IMR-90 (cell line): ENCODE results near the gene AKAP13. TPM values are rescaled to one million over a fixed set of nuclear protein-coding genes. Genes with fewer than 3 reads are reported as not detected.
"Not testable (repeated sequence)": the region's sequence is repeated elsewhere in the genome, so short reads cannot be mapped to it uniquely, and the experiment has no call there.

Experiments used
- ATAC-seq: fragments of 200-7000 bp; cut with Tn5 transposase; 2 replicates; pipeline ENCODE4 v1.9.1; 2020; ENCODE audit warnings: low read depth, mild to moderate bottlenecking, moderate library complexity
- BruUV-seq: library from RNA; stranded (reverse); fragments of 400-500 nt; replicated peaks from 2 replicates; lab custom pipeline; 2021; lab: Mats Ljungman, UMichigan
- CTCF ChIA-PET: fragments of 300-600 bp; formaldehyde crosslinking; extraction: SDS; loops from one replicate; lab custom pipeline; 2021; ENCODE audit warnings: antibody characterized with exemption; lab: Yijun Ruan, JAX
- POLR2A ChIA-PET: fragments of 300-600 bp; sonication (Branson Sonifier 250); formaldehyde crosslinking; loops from one replicate; lab custom pipeline; 2022; ENCODE audit warnings: antibody characterized with exemption; ENCODE audit not compliant: unreplicated experiment; lab: Charles Lee
- DNase-seq: peaks from one replicate; pipeline ENCODE4 v3.0.0; 2013
- H2AFZ ChIP-seq: replicated peaks from 2 replicates; pipeline ENCODE3; 2013; ENCODE audit warnings: low read length, mild to moderate bottlenecking; ENCODE audit not compliant: poor library complexity
- H2AK5ac ChIP-seq: 2 replicates; pipeline ENCODE4 v1.6.1; 2013; ENCODE audit warnings: low read depth, low read length, inconsistent platforms
- H2AK9ac ChIP-seq: replicated peaks from 2 replicates; pipeline ENCODE3; 2013; ENCODE audit warnings: mild to moderate bottlenecking, low read depth, low read length, moderate library complexity; ENCODE audit not compliant: poor library complexity
- H2BK120ac ChIP-seq: 2 replicates; pipeline ENCODE4 v1.6.1; 2013; ENCODE audit warnings: low read depth, low read length, inconsistent platforms
- H2BK15ac ChIP-seq: 3 replicates; pipeline ENCODE4 v1.6.1; 2013; ENCODE audit warnings: low read depth, low read length, inconsistent platforms
- H2BK20ac ChIP-seq: 2 replicates; pipeline ENCODE4 v1.6.1; 2013; ENCODE audit warnings: low read depth, mild to moderate bottlenecking, inconsistent platforms, low read length, moderate library complexity
- H2BK5ac ChIP-seq: 2 replicates; pipeline ENCODE4 v1.6.1; 2013; ENCODE audit warnings: mild to moderate bottlenecking, low read depth, low read length, inconsistent platforms; ENCODE audit not compliant: poor library complexity, severe bottlenecking
- H3K14ac ChIP-seq: replicated peaks from 2 replicates; pipeline ENCODE4 v1.6.1; 2013; ENCODE audit warnings: low read depth, low read length, inconsistent platforms
- H3K18ac ChIP-seq: 2 replicates; pipeline ENCODE4 v1.6.1; 2013; ENCODE audit warnings: low read depth, low read length, control low read depth
- H3K23ac ChIP-seq: 2 replicates; pipeline ENCODE4 v1.6.1; 2013; ENCODE audit warnings: low read depth, low read length, inconsistent platforms
- H3K27ac ChIP-seq: 2 replicates; pipeline ENCODE4 v1.5.1; 2013; ENCODE audit warnings: mild to moderate bottlenecking, control low read depth, low read length; ENCODE audit not compliant: insufficient read depth
- H3K27me3 ChIP-seq: 2 replicates; pipeline ENCODE4 v1.6.1; 2013; ENCODE audit warnings: low read length; ENCODE audit not compliant: control insufficient read depth, insufficient read depth
- H3K36me3 ChIP-seq: 2 replicates; pipeline ENCODE4 v1.6.1; 2013; ENCODE audit warnings: low read length, mixed read lengths; ENCODE audit not compliant: control insufficient read depth, insufficient read depth
- H3K4ac ChIP-seq: 2 replicates; pipeline ENCODE4 v1.6.1; 2013; ENCODE audit warnings: low read depth, low read length, inconsistent platforms
- H3K4me1 ChIP-seq: 2 replicates; pipeline ENCODE4 v1.6.1; 2013; ENCODE audit warnings: low read length, mixed read lengths; ENCODE audit not compliant: control insufficient read depth, insufficient read depth
- H3K4me2 ChIP-seq: 2 replicates; pipeline ENCODE4 v1.6.1; 2013; ENCODE audit warnings: low read depth, mild to moderate bottlenecking, control low read depth, low read length, moderate library complexity
- H3K4me3 ChIP-seq: 2 replicates; pipeline ENCODE4 v1.5.1; 2013; ENCODE audit warnings: low read depth, mild to moderate bottlenecking, control low read depth, low read length, moderate library complexity; ENCODE audit not compliant: insufficient read depth
- H3K56ac ChIP-seq: 2 replicates; pipeline ENCODE4 v1.6.1; 2013; ENCODE audit warnings: low read length, inconsistent platforms; ENCODE audit not compliant: insufficient read depth; ENCODE audit errors: extremely low read depth
- H3K79me1 ChIP-seq, 2 experiments: 2 replicates each; pipeline ENCODE4 v1.6.1; 2013; ENCODE audit warnings: low read length in 2 of 2, inconsistent platforms in 1 of 2, low read depth in 1 of 2
- H3K9ac ChIP-seq: 2 replicates; pipeline ENCODE4 v1.6.1; 2013; ENCODE audit warnings: low read depth, low read length, control low read depth
- H3K9me1 ChIP-seq: 2 replicates; pipeline ENCODE4 v1.6.1; 2013; ENCODE audit warnings: low read length, inconsistent platforms; ENCODE audit not compliant: insufficient read depth
- H3K9me3 ChIP-seq: 2 replicates; pipeline ENCODE4 v1.6.1; 2013; ENCODE audit warnings: low read length; ENCODE audit not compliant: control insufficient read depth, insufficient read depth
- H4K20me1 ChIP-seq: 2 replicates; pipeline ENCODE4 v1.6.1; 2013; ENCODE audit warnings: low read length, inconsistent platforms; ENCODE audit not compliant: insufficient read depth
- H4K5ac ChIP-seq: 2 replicates; pipeline ENCODE4 v1.6.1; 2013; ENCODE audit warnings: mild to moderate bottlenecking, low read depth, low read length, control low read depth
- H4K8ac ChIP-seq, 2 experiments: 2 replicates each; pipeline ENCODE4 v1.6.1; 2013; ENCODE audit warnings: low read depth in 2 of 2, low read length in 2 of 2, control low read depth in 1 of 2, inconsistent platforms in 1 of 2
- H4K91ac ChIP-seq: 2 replicates; pipeline ENCODE4 v1.6.1; 2013; ENCODE audit warnings: low read depth, low read length, inconsistent platforms; ENCODE audit not compliant: insufficient read depth
- WGBS, 2 experiments: methylation state at CpG; one replicate each; pipeline versions ENCODE4 v1.1.5 to v1.1.7; 2013; ENCODE audit warnings: missing lambda C conversion rate in 2 of 2; ENCODE audit not compliant: insufficient read length in 1 of 2; ENCODE audit errors: extremely low coverage in 2 of 2; 5-methylcytosine and 5-hydroxymethylcytosine counted together
- dilution Hi-C: fragments of 300-500 bp; cut with HindIII; formaldehyde crosslinking; loops from one replicate; pipeline ENCODE4 v1.14.3; 2018; ENCODE audit warnings: low sequenced_read_pairs; ENCODE audit not compliant: unreplicated experiment
- in situ Hi-C: fragments of 300-500 bp; cut with MboI; formaldehyde crosslinking; loops from 3 replicates; pipeline ENCODE4 v1.14.3; 2019; ENCODE audit warnings: low sequenced_read_pairs, inconsistent platforms, mixed read lengths
- intact Hi-C: fragments of 100-400 bp; cut with micrococcal nuclease; formaldehyde crosslinking; loops from 2 replicates; pipeline ENCODE4 v1.10.0; 2022
- polyA plus RNA-seq, 3 experiments: library from polyadenylated mRNA; depleted of rRNA; stranded (reverse); fragments of >200 nt; gene quantifications; 2 replicates each; pipeline ENCODE4 v1.2.3, GENCODE V29; 2012; ENCODE audit warnings: low replicate concordance in 1 of 3
- total RNA-seq: library from RNA; depleted of rRNA; stranded (reverse); fragments of >200 nt; gene quantifications from 2 replicates; pipeline ENCODE4 v1.2.3, GENCODE V29; 2012

The AKAP13 gene
- total and polyA plus RNA-seq, 2 of the 4 experiments (the other 2 are of a cell fraction), result 10.4 to 46.4 TPM

DNA sequence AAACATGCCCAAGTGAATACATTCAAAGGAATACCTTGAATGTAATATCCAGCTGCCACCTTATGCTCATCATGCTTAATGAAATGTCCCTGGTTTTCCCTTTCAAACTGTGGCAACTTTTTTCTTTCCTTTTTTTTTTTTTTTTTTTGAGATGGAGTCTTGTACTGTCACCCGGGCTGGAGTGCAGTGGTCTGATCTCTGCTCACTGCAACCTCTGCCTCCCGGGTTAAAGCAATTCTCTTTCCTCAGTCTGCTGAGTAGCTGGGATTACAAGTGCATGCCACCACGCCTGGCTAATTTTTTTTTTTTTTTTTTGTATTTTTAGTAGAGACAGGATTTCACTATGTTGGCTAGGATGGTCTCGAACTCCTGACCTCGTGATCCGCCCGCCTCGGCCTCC lies 28.9 kb upstream of the AKAP13 start:
- H2BK15ac ChIP-seq, H3K23ac ChIP-seq, POLR2A ChIA-PET, BruUV-seq, H3K4me1 ChIP-seq, H2AFZ ChIP-seq, H3K27ac ChIP-seq, H3K14ac ChIP-seq, H4K91ac ChIP-seq, H3K9me1 ChIP-seq, ATAC-seq, H2AK5ac ChIP-seq, H3K36me3 ChIP-seq, H2BK20ac ChIP-seq, DNase-seq, intact Hi-C loops, H4K5ac ChIP-seq, H3K18ac ChIP-seq, H2BK5ac ChIP-seq, H3K4me2 ChIP-seq, H3K4ac ChIP-seq, H3K27me3 ChIP-seq, H4K20me1 ChIP-seq, H3K79me1 ChIP-seq, H3K9me3 ChIP-seq, H3K9ac ChIP-seq, H3K56ac ChIP-seq, H2BK120ac ChIP-seq, dilution Hi-C loops, H4K8ac ChIP-seq, H2AK9ac ChIP-seq, H3K4me3 ChIP-seq, in situ Hi-C loops: not testable (repeated sequence)
- no CpG with 5 or more reads among the region's 8 CpGs for WGBS, 2 experiments
- CTCF ChIA-PET, result interaction anchor here (0.6 to 0.7 kb wide), 2 partner anchors 61 to 334 kb away, joined by 3 to 4 read pairs; no protein-coding TSS in a partner anchor
